Stimulated activated CD4-positive, alpha-beta T cell treated with anti-CD3 and anti-CD28 coated beads, Interleukin-15, amount 100 ng/mL, for 24 hours (primary cell): ENCODE measurements around the gene RSRP1.
"Not testable (repeated sequence)": the region's sequence is repeated elsewhere in the genome, so short reads cannot be mapped to it uniquely, and the experiment has no call there.

Experiments used
- DNase-seq: peaks from one replicate; pipeline ENCODE4 v3.0.0-alpha.2; 2020

Gene RSRP1

DNA sequence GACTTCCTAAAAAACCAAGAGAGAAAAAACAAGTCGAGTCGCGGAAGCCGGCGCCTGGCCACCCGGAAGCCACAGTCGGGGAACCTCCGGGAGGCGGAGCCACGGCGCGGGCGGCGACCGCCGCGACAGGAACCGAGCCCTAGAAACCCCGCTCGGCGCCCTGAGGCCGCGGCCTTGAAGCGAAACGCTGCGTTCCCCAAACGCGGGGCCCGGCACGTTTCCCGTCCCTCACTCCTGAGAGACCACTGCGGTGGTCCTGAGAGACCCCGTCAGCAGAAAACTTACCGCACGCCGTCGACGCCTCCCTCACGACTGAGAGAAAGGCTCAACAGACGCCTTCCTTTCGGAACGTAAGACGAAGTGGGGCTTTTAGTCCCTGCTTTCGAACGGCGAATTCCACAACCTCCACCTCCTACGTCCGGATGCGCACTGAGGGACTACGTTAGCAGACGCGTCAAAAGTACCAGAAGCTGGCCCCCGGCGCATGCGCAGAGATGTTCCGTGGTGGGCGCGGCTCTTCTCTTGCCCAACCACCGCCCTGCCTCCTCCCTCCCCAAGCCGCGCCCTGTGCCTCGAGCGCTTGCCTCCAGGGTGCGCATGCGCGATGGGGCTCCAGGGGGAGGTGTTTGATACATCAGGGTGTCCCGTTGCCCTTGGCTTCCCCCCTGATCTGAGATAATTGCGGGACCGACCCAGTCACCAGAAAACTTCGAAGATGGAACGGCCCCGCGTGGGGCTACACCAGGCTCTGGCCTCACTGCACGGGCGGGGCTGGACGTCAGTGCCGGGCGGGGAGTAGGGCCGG lies at the start of gene RSRP1:
Gene RSRP1, minus strand, starts transcription at position 431 of the 805 bp plus-strand sequence. CDS start 491 bp downstream, outside the sequence.
- peak; percentile 100 for DNase-seq

GRCh38 chr1:25296501-25296900 lies 49.2 kb upstream of the RSRP1 start:
- not testable (repeated sequence) for DNase-seq

DNA sequence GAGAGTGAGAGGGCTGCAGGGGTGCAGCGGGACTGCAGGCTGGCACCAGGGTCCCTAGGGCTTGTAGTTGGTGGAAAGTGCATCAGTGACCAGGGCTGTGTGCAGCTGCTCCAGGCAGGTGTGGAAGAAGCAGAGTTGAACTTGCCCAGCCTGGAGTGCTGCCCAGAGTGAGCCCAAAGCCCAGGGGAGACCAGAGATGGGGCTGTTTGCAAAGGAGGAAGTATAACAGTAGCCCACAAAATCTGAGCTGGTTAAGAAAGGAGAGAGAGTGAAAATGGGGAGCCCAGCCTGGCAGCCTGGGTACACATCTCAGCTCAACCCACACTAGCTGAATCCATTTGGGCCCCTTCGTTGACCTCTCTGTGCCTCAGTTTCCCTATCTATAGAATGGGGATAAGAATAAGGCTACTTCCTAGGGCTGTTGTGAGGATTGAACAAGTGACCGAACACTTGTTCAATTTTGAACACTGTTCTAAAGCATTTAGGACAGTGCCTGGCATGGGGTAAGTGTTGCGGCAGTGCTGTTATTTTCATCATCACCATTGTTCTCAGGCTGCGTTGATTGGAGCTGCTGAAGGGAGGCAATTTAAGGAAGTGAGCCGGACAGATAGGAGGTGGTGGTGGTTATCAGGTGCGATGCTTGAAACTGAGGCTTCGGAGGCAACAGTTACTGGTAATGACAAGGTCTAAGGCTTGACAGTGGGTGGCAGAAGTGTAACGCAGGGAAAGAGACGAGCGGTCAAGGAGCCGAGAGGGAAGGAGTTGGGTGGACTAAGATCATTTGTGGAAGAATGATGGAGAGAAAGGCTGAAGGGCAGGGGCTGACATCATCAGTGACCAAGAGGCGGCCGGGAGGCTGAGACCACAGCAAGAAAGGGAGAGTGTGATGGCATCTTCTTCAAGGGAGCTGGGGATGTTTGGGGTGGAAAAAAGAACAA lies 47.9 kb upstream of the RSRP1 start:
- not testable (repeated sequence) for DNase-seq

GRCh38 chr1:25293426-25293825 lies 46.2 kb upstream of the RSRP1 start:
- DNase-seq = not testable (repeated sequence)

- not testable (repeated sequence) for DNase-seq
Measured at GRCh38 chr1:25290043-25290442, 42.8 kb upstream of the RSRP1 start.

DNA sequence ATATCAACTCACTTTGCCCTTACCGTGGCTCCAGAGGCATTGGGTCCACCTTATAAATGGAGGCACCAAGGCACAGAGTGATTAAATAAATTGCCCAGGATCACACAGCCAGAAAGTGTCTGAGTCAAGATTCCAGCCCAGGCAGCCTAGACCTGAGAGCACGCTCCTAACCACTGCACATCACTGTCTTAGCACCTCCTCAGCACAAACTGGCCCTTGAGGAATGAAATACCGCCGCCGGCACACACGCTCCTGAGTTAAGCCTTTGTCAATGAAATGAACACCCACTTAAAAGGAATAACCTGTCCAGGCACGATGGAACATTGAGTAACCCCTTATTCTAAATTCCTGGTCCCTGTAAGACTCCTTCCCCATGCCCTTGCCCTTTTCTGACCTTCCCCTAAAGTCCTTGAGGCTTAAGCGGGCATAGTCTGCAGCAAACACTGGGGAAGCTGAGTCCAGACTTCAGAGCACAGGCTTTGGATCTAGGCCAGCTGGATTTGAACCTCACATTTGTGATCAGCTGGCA lies 41.4 kb upstream of the RSRP1 start:
- not testable (repeated sequence) for DNase-seq

DNA sequence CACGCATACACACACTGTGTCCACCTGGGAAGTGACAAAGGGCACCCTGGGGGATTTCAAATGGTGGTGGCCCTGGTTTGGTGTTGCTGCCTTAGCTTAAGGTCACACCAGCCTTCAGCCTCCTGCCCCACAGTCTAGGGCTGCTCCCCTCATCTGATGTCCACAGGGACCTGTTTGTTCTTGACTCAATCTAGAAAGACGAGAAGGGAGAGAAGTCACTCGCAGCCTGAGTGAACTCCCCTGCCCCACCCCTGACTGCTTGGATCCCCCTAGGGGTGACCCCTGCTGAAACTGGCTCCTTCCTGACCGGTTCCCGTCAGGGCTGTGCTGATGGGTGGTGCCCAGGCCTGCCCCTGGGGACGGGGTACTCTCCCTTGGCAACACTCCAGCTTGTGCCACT lies 39.9 kb upstream of the RSRP1 start:
- DNase-seq = not testable (repeated sequence)

GRCh38 chr1:25285862-25286261 lies 38.6 kb upstream of the RSRP1 start:
- not testable (repeated sequence) for DNase-seq

GRCh38 chr1:25279693-25280111 lies 32.4 kb upstream of the RSRP1 start:
- not testable (repeated sequence) for DNase-seq

DNA sequence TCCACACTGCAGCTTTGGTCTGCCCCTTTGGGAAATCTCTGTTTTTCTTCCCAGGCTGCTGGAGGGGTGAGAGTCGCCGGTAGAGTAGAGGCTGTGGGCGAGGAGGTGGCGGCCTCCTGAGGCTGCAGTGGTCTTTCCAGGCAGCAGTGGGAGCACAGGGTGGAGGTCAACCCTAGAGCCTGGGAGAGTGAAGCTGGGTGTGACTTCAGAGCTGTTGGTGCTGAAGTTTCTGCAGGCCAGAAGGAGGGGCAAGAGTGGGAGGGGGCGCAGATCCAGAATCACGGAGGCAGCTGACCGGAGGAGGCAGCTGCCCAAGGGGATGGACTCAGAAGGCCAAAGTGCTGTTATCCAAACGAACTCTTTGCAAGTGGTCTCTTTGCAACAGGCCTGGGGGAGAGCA lies 31.5 kb upstream of the RSRP1 start:
- DNase-seq = not testable (repeated sequence)

GRCh38 chr1:25278358-25278757 lies 31.1 kb upstream of the RSRP1 start:
- not testable (repeated sequence) for DNase-seq

DNA sequence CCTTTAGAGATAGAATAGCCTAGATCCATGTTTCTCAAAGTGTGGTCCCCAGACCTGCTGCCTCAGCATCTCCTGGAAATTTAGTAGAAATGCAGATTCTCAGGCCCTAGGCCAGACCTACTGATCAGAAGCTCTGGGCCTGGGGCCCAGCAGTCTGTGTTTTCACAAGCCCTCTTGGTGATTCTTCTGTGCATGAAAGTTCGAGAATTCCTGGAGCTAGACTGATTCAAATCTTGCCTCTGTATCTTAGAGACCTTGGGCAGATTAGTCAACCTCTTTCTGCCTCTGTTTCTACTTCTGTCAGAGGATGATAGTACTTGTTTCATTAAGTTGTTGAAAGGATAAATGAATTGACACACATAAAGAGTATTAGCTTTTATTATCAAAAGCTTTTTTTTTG lies 30.0 kb upstream of the RSRP1 start:
- not testable (repeated sequence) for DNase-seq

DNA sequence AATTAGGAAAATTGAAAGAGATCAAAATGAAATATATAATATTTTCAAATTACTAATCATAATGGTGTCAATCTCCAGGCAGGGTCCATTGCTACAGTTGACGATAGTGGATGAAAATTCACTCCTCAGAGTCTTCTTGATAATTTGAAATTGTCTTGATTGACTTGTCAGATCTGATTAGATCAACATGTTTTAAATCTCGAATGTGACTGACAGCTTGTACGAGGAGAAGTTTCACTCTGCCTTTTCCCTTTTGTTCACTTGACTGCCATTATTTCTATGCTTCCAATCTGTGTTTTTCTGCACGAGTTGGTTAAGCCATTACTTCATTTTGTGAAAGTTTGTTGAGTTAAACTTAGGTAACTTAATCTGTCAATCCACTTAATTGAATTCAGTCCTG lies 28.4 kb upstream of the RSRP1 start:
- DNase-seq = not testable (repeated sequence)

GRCh38 chr1:25272238-25272637 lies 25.0 kb upstream of the RSRP1 start, which contains the start of gene RHD:
TSS of gene RHD (plus strand) at chr1:25272509. CDS start at chr1:25272548, 39 bp downstream.
- not testable (repeated sequence) for DNase-seq

DNA sequence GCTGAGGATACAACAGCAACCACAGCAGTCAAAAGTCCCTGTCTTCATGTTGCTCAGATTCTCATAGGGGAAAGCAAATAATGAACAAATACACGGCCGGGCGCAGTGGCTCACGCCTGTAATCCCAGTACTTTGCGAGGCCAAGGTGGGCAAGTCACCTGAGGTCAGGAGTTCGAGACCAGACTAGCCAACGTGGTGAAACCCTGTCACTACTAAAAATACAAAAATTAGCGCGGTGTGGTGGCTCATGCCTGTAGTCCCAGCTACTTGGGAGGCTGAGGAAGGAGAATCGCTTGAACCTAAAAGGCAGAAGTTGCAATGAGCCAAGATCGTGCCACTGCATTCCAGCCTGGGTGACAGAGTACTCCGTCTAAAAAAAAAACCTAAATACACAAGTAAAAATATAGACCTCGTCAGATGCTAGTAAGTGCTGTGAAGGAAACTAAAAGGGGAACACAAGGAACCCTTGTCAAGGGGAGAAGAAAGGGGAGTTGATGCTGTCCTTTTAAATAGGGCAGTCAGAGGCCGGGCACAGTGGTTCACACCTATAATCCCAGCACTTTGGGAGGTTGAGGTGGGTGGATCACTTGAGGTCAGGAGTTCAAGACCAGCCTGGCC lies 21.0 kb upstream of the RSRP1 start:
- DNase-seq = not testable (repeated sequence)

GRCh38 chr1:25267288-25268142 lies 20.3 kb upstream of the RSRP1 start:
- DNase-seq = peak; percentile 91

DNA sequence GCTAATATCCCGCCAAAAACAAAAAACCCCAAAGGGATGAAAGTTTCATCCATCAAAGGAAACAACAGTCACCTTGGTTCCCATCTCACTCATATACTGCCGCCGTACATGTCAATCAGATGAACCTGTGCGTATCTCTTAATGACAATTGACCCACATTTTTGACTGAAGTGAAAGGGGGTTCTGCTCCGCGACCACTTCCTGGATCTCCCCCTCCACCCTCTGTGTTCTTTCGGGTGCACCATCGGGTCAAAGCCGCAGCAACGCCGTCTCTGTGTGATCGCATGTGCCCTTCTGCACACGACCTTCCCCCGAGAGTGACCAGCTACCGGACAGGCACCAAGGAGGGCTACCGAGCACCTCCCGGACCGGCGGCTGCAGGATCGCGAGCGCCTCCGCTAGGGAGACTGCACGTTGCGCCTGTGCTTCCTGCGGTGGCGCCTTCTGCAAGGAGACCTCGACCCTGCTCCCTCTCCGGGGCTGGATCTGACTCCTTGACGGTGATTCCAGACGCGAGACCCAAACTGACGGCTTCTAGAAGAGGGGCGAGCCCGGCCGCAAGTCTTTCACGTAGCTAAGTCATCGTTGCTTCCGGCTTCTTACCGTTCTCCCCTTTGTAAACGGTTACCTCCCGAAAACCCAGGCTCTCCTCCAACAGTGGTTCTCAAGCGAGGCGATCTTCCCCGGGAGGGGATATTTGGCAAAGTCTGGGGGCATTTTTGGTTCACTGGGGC lies 19.5 kb upstream of the RSRP1 start:
- DNase-seq = peak; percentile 38

DNA sequence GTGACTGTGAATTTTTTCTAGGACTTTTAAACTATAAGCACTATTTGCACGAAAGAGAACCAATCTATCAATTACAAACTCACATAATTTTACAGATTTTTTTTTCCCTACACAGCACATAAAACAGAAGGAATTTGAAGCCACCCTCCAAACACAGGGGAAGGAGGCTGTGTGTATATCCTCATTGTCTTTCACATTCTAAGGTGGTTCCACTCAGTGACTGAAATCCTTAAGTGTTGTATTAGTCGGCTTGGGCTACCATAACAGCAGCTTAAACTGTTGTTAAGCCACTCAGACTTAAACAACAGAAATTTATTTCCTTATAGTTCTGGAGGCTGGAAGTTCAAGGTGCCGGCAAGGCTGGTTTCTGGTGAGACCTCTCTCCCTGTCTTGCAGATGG lies 13.1 kb upstream of the RSRP1 start:
- DNase-seq = not testable (repeated sequence)

DNA sequence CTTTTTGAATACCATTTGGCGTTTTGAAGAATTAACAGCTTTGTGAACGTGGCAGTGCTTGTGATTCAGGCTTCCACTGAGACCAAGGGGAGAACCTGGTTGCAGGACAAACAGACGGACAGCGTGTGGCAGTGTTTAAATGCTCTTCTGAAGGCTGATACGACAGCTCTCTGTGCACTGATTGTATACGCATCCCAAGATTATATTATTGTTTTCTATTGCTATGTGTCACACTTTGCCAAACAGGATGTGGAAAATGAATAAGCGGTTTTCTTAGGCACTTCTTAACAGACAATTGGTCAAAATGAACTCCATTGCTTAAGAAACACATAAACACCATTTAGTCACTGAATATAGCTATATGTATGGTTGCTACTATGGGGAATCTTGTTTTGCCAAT lies 12.6 kb upstream of the RSRP1 start:
- not testable (repeated sequence) for DNase-seq

- DNase-seq = no peak
Measured at GRCh38 chr1:25257196-25257595, 9.9 kb upstream of the RSRP1 start.

- DNase-seq = no peak
Measured at GRCh38 chr1:25256578-25256965, 9.3 kb upstream of the RSRP1 start.
